ENCODE results near the gene AKAP11. TPM values are rescaled to one million over a fixed set of nuclear protein-coding genes. Genes with fewer than 3 reads are reported as not detected.
"Not testable (repeated sequence)": the region's sequence is repeated elsewhere in the genome, so short reads cannot be mapped to it uniquely, and the experiment has no call there.

AKAP11 gene
- polyA plus RNA-seq (ENCODE audit: insufficient read depth in 1 of 5, insufficient read length in 5 of 5, low replicate concordance in 1 of 5) = 10 to 100 TPM; 29.9 to 49.0 (median 41.9) TPM
- long read RNA-seq, donor 1, partial matches to known transcripts = 93 of 93 reads
- long read RNA-seq, donor 1, other reads (novel, unspliced or antisense) = 0 of 93 reads
- long read RNA-seq, donor 2, partial matches to known transcripts = 5 of 5 reads
- long read RNA-seq, donor 2, other reads (novel, unspliced or antisense) = 0 of 5 reads
- long read RNA-seq, donor 3 = 0 reads
- long read RNA-seq, donor 4, partial matches to known transcripts = 11 of 11 reads
- long read RNA-seq, donor 4, other reads (novel, unspliced or antisense) = 0 of 11 reads
- long read RNA-seq, donor 5 = 0 reads
- long read RNA-seq, donor 6 = 0 reads
- long read RNA-seq, donor 7, partial matches to known transcripts = 5 of 5 reads
- long read RNA-seq, donor 7, other reads (novel, unspliced or antisense) = 0 of 5 reads
- long read RNA-seq, donor 8 = 0 reads

GRCh38 chr13:42272115-42272803, at the start of gene AKAP11:
Gene AKAP11, plus strand, starts transcription at chr13:42272152. Its CDS starts 14,197 bp downstream, at chr13:42286349.
- peak; percentile 66 to 71 for DNase-seq

GRCh38 chr13:42223681-42224080, 48.3 kb upstream of the AKAP11 start:
- DNase-seq = no peak

DNA sequence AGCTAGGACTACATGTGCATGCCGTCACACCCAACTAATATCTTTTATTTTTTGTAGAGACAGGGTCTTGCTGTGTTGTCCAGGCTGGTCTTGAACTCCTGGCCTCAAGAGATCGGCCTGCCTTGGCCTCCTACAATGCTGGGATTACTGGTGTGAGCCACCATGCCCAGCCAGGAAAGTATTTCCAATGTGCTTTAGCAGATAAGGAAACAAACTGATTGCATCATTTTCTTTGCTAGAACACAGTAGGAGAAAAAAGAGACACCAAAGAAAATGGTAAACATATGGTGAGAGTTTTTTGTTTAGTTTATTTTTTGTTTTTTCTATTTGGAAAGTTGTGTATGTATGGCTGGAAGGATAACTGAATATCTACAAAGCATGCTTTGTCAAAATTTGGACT, 46.9 kb upstream of the AKAP11 start:
- no peak for DNase-seq

DNA sequence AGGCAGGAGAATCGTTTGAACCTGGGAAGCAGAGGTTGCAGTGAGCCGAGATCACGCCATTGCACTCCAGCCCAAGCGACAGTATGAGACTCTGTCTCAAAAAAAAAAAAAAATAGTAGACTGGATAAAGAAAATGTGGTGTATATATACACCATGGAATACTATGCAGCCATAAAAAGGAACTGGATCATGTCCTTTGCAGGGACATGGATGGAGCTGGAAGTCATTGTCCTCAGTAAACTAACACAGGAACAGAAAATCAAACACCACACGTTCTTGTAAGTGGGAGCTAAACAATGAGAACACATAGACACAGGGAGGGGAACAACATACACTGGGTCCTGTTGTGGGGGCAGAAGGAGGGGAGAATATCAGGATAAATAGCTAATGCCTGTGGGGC, 45.2 kb upstream of the AKAP11 start:
- DNase-seq = not testable (repeated sequence)

DNA sequence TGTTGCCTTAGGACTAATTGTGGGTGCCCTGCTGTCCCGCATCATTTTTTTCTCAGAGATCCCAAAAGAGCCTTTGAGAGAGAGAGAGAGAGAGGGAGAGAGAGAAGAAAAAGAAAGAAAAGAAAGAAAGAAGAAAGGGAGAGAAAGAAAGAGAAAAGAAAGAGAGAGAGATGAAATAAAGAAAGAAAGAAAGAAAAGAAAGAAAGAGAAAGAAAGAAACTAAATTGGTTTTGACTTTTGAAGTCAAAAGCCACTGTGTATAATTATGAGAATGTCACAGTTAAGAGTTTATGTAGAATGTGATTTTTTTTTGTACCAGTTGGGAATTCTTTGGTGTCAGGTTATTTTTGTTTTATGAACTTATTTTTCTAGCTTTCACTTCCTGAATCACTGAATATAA, 43.4 kb upstream of the AKAP11 start:
- DNase-seq = no peak

DNA sequence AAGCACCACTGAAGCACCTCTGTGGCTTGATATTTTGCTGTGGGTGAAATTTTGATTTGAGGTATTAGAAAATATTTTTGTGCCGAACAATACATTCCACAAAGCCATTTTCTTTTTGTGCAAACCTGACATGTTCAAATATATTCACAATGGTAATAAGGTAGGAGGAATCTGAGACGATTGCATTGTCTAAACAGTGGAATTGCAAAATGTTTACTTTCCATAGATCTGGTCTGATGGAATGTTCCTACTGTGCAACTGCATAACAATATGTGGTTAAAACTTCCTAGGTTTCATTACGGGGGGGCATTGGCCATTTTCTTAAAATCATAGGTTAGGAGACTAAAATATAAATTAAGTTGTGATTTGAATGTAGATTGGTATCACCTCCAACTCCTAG, 42.7 kb upstream of the AKAP11 start:
- DNase-seq = no peak

GRCh38 chr13:42232671-42233070, 39.3 kb upstream of the AKAP11 start:
- no peak for DNase-seq

- DNase-seq = no peak
Measured at GRCh38 chr13:42233726-42234125, 38.2 kb upstream of the AKAP11 start.

- no peak for DNase-seq
Measured at GRCh38 chr13:42239161-42239560, 32.8 kb upstream of the AKAP11 start.

- DNase-seq = no peak
Measured at GRCh38 chr13:42239644-42240043, 32.3 kb upstream of the AKAP11 start.

DNA sequence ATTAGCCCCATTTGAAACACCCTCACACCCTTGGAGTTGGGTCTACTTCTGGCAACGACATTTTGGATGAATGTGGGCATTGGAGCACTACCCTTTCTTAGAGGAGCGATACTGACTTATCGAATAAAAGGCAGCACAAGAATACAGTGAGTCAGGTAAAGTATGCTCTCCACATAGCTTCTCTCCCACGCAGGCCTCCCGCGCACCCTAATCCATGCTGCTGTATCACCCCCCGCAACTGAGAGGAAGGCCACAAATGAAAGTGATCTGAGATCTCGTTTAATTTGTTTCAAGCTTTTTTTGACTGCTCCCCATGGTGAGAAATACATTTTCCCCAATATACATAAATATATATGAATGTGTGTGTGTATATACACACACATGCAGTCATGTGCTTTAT, 25.4 kb upstream of the AKAP11 start:
- DNase-seq = no peak

- DNase-seq = no peak
Measured at GRCh38 chr13:42247883-42248282, 24.1 kb upstream of the AKAP11 start.

DNA sequence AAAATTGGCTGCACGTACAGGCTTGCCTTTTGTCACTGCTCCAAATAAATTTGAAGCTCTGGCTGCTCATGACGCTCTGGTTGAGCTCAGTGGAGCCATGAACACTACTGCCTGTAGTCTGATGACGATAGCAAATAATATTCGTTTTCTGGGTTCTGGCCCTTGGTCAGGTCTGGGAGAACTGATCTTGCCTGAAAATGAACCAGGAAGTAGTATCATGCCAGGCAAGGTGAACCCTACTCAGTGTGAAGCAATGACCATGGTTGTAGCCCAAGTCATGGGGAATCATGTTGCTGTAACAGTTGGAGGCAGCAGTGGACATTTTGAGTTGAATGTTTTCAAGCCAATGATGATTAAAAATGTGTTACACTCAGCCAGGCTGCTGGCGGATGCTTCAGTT, 16.1 kb upstream of the AKAP11 start:
- DNase-seq = no peak

DNA sequence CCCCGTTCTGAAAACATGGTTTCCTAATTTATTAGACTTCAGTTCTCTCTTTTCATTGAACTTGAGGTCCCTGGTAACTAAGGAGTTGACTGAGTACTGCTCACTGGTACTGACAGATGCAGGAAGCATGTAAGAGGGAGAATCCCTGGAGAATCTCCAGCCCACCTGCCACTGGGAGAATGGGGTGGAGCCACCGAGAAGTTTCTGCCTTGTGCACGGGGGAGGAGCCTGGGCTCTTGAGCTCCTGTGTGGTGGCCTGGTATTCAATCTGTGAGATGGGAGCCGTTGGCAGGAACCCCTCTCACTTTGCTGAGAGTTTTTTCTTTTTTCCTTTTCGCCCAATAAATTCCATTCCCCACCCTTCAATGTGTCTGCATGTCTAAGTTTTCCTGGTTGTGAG, 13.2 kb upstream of the AKAP11 start:
- no peak for DNase-seq

DNA sequence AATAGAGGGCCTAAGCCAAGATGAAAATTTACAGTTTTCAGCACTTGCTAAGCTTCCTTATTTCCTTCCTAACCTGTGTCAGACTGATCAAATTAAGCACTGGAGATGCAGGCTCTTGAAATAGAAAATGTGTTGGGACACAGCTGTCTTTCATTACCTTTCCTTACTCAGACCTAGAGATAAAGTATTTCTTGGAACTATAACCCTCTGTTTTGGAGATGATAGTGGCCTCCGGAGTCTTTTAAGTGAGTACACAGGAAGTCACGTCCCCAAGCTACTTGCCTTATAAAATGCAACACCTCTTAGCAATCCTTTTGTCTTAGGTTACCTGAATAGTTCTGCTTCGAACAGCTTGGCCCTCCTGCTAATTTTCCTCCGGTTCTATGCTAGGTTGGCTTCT, 12.4 kb upstream of the AKAP11 start:
- no peak for DNase-seq

GRCh38 chr13:42260903-42261654, 10.9 kb upstream of the AKAP11 start:
- DNase-seq = no peak

DNA sequence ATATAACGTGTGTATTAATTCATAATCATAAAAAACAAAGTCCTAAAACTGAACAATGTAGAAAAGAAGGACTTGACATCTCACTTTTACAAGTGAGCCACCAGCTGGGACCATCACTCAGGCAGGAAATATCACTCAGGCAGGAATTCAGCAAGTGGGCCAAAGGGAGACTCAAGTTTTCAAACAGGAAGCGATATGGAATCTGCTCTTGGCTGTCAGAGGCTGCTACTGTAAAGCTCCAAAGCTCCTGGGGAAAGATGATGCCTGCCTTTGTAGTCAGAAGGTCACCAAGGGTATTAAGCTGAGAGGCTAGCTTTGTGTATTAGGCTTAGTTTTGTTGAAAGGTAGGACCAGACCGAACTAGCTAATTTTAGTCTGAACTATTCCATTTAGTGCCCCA, 5.5 kb upstream of the AKAP11 start:
- peak; percentile 72 to 79 for DNase-seq

DNA sequence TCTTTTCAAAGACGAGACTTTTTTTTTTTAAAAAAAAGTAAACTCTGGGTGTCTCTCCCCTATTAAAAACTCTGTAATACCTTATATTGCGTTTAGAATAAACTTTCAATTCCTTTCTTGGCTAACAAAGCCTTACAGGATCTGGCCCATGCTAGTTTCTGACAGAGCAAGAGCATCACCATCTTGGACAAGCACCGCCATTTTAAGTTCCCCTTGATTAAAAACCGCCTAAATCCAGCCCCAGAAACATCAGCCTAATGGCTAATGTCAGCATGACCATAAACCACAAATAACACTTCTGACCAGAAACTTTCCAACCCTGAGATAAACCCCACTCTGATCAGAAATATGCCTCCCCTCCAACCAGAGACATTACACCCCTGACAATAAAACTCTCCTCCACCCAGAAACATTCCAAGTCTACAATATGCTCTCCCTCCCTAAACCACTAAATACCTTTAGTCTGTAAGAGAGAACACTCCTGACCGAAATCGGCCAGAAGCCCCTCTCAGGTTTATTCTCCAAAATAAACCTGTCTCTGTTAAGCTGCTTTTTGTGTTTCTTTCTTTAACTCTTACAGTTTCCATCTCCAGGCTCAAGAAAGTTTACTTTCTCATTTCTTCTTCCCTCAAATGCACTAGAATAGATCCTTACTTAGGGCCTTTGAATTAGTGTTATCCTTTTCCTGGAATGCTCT, 1.6 kb upstream of the AKAP11 start:
- no peak for DNase-seq

GRCh38 chr13:42270857-42271215, 1.1 kb upstream of the AKAP11 start:
- no peak for DNase-seq

DNA sequence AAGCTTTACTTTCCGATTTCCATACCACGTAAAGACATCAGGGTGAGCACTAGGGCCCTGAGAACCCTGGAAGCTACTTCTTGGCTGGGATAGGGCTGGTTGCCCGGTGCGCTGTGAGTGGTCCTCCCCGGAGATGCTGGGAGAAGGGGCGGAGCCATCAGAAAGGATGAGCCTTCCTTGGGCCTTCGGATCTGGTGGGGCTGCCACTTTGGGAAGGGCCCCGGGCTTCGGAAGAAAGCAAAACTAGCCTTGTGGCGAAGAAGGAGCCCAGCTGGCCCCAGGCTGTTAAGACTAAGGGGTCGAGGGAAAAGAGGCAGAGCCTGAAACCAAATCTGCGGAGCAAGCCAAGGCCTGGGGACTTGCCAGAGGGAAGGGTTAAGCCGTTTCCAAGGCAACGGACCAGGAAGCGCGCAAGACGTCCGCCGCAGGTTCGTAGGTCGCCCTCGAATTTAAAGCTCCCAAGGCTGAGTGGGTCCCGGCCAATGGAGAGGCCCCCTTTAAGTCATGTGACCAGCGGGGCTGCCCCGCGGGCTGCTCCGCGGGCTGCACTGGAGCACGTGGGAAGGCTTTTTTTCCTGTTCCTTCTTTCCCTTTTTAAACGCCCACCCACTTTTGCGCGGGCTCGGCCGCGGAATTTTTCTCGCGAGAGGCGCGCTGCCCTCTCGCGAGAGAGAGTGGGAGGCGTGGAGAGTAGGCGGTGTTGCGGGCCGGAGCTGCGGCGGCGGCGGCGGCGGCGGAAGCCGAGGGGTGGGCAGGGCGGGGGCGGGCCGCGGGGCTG, 426 bp upstream of the AKAP11 start:
- peak; percentile 98 to 99 for DNase-seq

DNA sequence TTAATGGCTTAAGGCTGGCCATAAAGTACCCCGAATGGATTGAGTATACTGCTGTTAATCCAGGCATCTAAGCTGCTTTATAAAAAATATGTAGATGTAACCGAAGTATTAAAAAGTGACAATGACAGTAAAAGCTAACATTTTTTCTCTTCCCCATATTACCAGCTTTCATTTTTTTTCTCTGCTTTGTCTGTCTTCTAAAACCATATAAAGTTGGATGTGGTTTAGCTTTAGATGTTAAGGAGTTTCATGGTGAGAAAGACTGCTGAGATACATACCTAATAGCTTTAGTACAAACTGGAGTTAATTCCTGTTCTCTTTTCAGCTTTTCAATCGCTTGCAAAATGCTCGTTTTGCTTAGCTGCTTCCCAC, 838 bp downstream of the AKAP11 start:
- DNase-seq = no peak

Data from right lung (tissue), 10 donors.